BE2C (cell line): ENCODE data around the gene EZH1.

ENCODE experiments used
- DNase-seq: peaks from one replicate; pipeline ENCODE4 v3.0.0-alpha.2; 2020
- H3K27me3 ChIP-seq: fragments of 250-450 bp; sonication (Bioruptor Pico); 2 replicates; pipeline ENCODE4 v1.5.1; 2020; ENCODE audit warnings: mild to moderate bottlenecking
- H3K36me3 ChIP-seq: fragments of 250-450 bp; sonication (Bioruptor Pico); 2 replicates; pipeline ENCODE4 v1.5.1; 2020; ENCODE audit warnings: mild to moderate bottlenecking
- H3K4me1 ChIP-seq: fragments of 250-450 bp; sonication (Bioruptor Pico); 2 replicates; pipeline ENCODE4 v1.5.1; 2020
- H3K4me3 ChIP-seq: 2 replicates; pipeline ENCODE4 v1.5.1; 2011; ENCODE audit warnings: low read depth, low read length
- H3K9me3 ChIP-seq: fragments of 250-450 bp; sonication (Bioruptor Pico); 2 replicates; pipeline ENCODE4 v1.5.1; 2020
- TF ChIP-seq, protein P1 (sequence below): IDR thresholded peaks from 2 replicates; pipeline ENCODE4 v1.5.1; 2012; ENCODE audit warnings: mild to moderate bottlenecking, low read depth, low read length

The EZH1 gene

DNA sequence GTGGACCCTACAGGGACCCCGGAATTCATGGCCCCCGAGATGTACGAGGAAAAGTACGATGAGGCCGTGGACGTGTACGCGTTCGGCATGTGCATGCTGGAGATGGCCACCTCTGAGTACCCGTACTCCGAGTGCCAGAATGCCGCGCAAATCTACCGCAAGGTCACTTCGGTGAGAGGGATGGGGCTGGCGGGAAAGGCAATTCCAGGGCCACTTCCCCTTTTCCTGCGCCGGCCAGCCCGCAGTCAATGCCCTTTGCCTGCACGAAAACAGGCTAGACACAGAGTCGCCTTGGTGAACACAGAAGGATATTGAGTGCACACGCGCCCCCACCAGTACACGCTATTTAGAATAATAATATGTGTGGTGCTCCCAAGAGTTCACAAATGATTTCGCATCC is 39.6 kb upstream of the EZH1 start:
- Histone ChIP-seq H3K9me3 (peaks cover 4% of the 10 kb centered on the region), H3K4me3 (no peak overlapping the region), H3K36me3 (peaks cover 2% of the 10 kb centered on the region; the same call in 1 of the 2 replicates), H3K4me1 (no peaks in the 10 kb centered on the region), H3K27me3 (peaks cover 88% of the 10 kb centered on the region)
- TF ChIP-seq, protein P1, sequence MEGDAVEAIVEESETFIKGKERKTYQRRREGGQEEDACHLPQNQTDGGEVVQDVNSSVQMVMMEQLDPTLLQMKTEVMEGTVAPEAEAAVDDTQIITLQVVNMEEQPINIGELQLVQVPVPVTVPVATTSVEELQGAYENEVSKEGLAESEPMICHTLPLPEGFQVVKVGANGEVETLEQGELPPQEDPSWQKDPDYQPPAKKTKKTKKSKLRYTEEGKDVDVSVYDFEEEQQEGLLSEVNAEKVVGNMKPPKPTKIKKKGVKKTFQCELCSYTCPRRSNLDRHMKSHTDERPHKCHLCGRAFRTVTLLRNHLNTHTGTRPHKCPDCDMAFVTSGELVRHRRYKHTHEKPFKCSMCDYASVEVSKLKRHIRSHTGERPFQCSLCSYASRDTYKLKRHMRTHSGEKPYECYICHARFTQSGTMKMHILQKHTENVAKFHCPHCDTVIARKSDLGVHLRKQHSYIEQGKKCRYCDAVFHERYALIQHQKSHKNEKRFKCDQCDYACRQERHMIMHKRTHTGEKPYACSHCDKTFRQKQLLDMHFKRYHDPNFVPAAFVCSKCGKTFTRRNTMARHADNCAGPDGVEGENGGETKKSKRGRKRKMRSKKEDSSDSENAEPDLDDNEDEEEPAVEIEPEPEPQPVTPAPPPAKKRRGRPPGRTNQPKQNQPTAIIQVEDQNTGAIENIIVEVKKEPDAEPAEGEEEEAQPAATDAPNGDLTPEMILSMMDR, result no peak
- no peak for DNase-seq

DNA sequence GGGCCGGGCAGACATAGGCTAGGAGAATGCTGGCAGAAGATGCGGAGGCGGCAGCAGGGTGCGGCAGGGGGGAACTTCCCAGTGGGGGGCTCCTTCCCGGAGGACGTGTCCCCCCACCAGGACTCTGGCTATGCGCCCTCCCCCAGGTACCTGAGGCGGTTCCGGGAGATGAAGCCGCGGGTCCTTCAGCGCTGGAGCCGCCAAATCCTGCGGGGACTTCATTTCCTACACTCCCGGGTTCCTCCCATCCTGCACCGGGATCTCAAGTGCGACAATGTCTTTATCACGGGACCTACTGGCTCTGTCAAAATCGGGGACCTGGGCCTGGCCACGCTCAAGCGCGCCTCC is 38.9 kb upstream of the EZH1 start:
- Histone ChIP-seq H3K4me3 (no peak overlapping the region), H3K36me3 (peaks cover 5% of the 10 kb centered on the region; the same call in 1 of the 2 replicates), H3K9me3 (peaks cover 4% of the 10 kb centered on the region), H3K27me3 (peaks cover 83% of the 10 kb centered on the region), H3K4me1 (no peaks in the 10 kb centered on the region)
- DNase-seq, result no peak
- TF ChIP-seq, protein P1, result no peak

DNA sequence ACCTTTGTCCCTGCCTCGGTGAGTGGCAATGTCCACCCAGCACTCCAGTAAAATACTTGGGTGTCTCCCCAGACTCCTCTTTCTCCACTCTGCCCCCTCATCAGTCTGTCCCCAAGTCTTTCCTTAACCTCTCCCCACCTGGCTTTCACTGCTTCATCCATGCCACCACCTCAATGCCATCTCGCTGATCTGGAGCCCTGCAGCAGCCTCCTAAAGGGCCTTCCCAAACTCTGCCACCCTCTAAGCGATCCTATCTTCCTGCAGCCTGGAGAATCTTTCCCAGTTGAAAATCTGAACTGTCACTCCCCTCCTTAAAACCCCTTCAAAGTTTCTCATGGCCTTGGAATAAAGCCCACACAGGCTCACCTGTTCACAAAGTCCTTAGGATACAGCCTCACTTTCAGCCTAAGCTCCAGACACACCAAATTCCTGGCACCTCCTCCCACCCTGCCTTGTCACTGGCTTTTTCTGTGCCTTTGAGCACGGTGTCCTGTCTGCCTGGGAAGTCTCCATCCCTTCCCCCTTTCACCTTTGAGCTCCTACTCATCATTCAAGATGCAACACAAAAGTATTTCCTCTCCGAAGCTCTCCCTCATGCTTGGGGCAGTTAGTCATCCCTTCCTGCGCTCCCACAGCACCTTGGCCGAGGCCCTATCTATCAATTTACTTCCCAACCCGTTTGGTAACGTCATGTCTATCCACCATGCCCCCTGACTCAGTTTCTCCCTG is 38.4 kb upstream of the EZH1 start:
- TF ChIP-seq, protein P1, result no peak
- H3K36me3 ChIP-seq, result peaks cover 5% of the 10 kb centered on the region; the same call in 1 of the 2 replicates
- DNase-seq, result no peak

DNA sequence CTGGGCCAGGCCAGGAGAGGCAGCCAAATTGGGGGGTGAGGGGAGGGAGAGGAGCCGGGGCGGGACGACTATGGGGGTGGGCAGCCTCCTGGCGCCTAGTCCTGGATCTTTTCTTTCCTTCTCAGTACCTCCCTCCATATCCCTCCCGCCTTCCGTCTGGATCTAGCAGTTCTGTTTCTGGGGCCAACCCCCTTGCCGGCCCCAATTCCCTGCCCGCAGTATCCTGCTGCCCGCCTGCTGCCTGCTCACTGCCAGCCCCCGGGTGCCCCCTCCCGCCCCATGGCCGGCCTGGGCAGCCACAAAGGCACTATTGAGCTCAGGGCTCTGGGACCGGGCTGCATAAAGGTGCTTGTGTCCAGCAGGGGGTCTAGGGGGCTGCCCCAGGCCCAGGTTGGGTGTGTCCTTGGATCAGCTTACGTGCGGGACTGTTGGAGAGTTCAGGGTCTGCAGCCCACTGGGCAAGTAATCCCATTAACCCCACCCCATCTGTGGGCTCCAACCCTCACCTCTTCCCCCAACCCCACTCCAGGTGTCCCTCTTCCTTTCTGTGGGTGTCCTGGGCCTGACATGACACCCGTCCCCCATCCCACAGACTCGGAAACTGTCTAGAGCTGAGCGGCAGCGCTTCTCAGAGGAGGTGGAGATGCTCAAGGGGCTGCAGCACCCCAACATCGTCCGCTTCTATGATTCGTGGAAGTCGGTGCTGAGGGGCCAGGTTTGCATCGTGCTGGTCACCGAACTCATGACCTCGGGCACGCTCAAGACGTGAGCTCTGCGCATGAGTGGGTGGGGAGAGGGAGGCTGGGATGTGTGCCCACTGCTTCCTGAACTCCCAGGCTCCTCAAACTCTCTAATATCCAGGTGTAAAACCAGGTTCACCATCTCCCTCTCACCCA is 37.6 kb upstream of the EZH1 start:
- H3K4me3 ChIP-seq, result no peak overlapping the region
- no peaks in the 10 kb centered on the region for H3K4me1 ChIP-seq
- TF ChIP-seq, protein P1, result no peak
- peaks cover 5% of the 10 kb centered on the region; the same call in 1 of the 2 replicates for H3K36me3 ChIP-seq
- no peak for DNase-seq
- peaks cover 4% of the 10 kb centered on the region for H3K9me3 ChIP-seq
- peaks cover 69% of the 10 kb centered on the region for H3K27me3 ChIP-seq

More for the DNA sequence above, 38.4 kb upstream of the EZH1 start:
- H3K27me3 ChIP-seq, result peaks cover 77% of the 10 kb centered on the region
- peaks cover 4% of the 10 kb centered on the region for H3K9me3 ChIP-seq
- H3K4me1 ChIP-seq, result no peaks in the 10 kb centered on the region
- H3K4me3 ChIP-seq, result no peak overlapping the region

DNA sequence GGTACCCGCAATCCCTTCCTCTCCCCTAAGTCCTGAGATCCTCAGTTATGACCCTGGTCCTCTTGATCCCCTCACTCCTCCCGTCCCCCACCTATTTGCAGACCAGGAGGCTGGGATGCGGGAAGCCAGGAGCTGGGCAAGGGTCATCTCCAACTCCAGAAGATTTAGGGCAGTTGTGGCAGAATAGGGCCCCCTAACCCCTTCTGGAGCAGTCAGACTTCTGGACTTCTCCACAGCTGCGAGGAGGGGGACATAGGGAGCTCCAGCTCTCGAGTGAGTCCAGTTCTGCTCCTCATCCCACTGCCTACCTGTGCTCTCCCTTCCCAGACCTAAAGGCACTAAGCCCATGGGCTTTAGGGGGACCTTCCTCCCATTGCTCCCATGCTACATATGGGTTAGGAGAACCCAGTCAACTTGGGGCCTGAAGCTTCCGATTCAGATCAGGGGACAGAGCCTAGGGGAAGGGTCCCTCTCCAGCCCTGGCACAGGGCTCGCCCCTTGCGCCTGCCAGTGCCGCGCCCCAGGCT is 36.9 kb upstream of the EZH1 start:
- DNase-seq, result no peak
- peaks cover 62% of the 10 kb centered on the region for H3K27me3 ChIP-seq
- H3K4me3 ChIP-seq, result no peak overlapping the region

More for the DNA sequence above, 36.9 kb upstream of the EZH1 start:
- TF ChIP-seq, protein P1, result no peak
- Histone ChIP-seq H3K4me1 (no peaks in the 10 kb centered on the region), H3K9me3 (peaks cover 4% of the 10 kb centered on the region), H3K36me3 (peaks cover 8% of the 10 kb centered on the region)
